MCF 10A (cell line): ENCODE data around the gene DLX3. TPM values are rescaled to one million over a fixed set of nuclear protein-coding genes. Genes with fewer than 3 reads are reported as not detected.

Experiments
- BruUV-seq: library from RNA; stranded (reverse); fragments of 400-500 nt; replicated peaks from 2 replicates; lab custom pipeline; 2021; lab: Mats Ljungman, UMichigan
- CTCF ChIA-PET: fragments of 300-600 bp; sonication (Branson Sonifier 250); formaldehyde crosslinking; extraction: SDS; loops from one replicate; lab custom pipeline; 2021; ENCODE audit warnings: antibody characterized with exemption, inconsistent platforms; lab: Yijun Ruan, JAX
- POLR2A ChIA-PET: fragments of 300-600, 350-650 bp; sonication (Branson Sonifier 250); formaldehyde crosslinking; extraction: SDS; loops from one replicate; lab custom pipeline; 2020; ENCODE audit warnings: antibody characterized with exemption, inconsistent platforms; lab: Yijun Ruan, JAX
- DNase-seq: peaks from one replicate; pipeline ENCODE4 v3.0.0-alpha.2; 2018; ENCODE audit not compliant: unreplicated experiment
- H3K27ac Mint-ChIP-seq: one replicate; pipeline ENCODE4 v1.8.0; 2022; ENCODE audit warnings: mild to moderate bottlenecking, low read depth, mixed read lengths; ENCODE audit not compliant: unreplicated experiment
- H3K27me3 Mint-ChIP-seq: one replicate; pipeline ENCODE4 v1.8.0; 2022; ENCODE audit warnings: mixed read lengths; ENCODE audit not compliant: insufficient read depth, unreplicated experiment
- H3K36me3 Mint-ChIP-seq: one replicate; pipeline ENCODE4 v1.8.0; 2022; ENCODE audit warnings: mild to moderate bottlenecking, moderate library complexity, mixed read lengths; ENCODE audit not compliant: insufficient read depth, unreplicated experiment
- H3K4me1 Mint-ChIP-seq: one replicate; pipeline ENCODE4 v1.8.0; 2022; ENCODE audit warnings: mixed read lengths; ENCODE audit not compliant: insufficient read depth, unreplicated experiment
- H3K4me3 Mint-ChIP-seq: one replicate; pipeline ENCODE4 v1.8.0; 2022; ENCODE audit warnings: mild to moderate bottlenecking, moderate library complexity, mixed read lengths; ENCODE audit not compliant: unreplicated experiment
- H3K9me3 Mint-ChIP-seq: one replicate; pipeline ENCODE4 v1.8.0; 2022; ENCODE audit warnings: mixed read lengths; ENCODE audit not compliant: unreplicated experiment
- intact Hi-C: fragments of 100-400 bp; cut with micrococcal nuclease; formaldehyde crosslinking; loops from 2 replicates; pipeline ENCODE4 v1.14.1; 2022
- total RNA-seq: library from RNA; stranded (reverse); gene quantifications from 2 replicates; pipeline ENCODE4 v1.2.3, GENCODE V29; 2022
- TF ChIP-seq, protein P1 (sequence below): fragments of 200-600 bp; IDR thresholded peaks from one replicate; pipeline ENCODE4 v1.8.0; 2022; ENCODE audit warnings: antibody characterized with exemption, mild to moderate bottlenecking; ENCODE audit not compliant: unreplicated experiment

Gene DLX3
- total RNA-seq, 1 experiment from 2014 or later: not detected

DNA sequence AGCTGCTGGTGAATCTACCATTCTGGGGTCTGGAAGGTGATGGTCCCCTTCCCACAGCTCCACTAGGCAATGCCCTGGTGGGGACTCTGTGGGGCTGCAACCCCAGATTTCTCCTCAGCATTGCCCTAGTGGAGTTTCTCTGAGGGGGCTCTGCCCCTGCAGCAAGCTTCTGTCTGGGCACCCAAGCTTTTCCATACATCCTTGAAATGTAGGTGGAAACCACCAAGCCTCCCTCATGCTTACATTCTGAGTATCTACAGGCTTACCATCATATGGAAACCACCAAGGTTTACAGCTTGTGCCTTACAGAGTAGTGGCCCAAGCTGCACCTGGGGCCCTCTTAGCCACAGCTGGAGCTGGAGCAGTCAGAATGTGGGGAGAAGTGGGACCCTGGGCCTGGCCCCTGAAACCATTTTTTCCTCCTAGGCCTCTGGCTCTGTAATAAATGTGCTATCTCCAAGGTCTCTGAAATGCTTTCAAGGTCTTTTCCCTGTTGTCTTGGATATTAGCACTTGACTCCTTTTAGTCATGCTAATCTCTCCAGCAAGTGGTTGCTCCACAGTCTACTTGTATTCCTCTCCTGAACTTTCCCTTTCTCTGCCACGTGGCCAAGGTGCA, 19.6 kb upstream of the DLX3 start:
- Mint-ChIP-seq H3K27me3 (peaks cover under 1% of the 10 kb centered on the region), H3K4me1 (no peaks in the 10 kb centered on the region), H3K27ac (no peak overlapping the region), H3K36me3 (no peaks in the 10 kb centered on the region), H3K4me3 (no peak overlapping the region), H3K9me3 (peaks cover 12% of the 10 kb centered on the region)
- TF ChIP-seq, protein P1, sequence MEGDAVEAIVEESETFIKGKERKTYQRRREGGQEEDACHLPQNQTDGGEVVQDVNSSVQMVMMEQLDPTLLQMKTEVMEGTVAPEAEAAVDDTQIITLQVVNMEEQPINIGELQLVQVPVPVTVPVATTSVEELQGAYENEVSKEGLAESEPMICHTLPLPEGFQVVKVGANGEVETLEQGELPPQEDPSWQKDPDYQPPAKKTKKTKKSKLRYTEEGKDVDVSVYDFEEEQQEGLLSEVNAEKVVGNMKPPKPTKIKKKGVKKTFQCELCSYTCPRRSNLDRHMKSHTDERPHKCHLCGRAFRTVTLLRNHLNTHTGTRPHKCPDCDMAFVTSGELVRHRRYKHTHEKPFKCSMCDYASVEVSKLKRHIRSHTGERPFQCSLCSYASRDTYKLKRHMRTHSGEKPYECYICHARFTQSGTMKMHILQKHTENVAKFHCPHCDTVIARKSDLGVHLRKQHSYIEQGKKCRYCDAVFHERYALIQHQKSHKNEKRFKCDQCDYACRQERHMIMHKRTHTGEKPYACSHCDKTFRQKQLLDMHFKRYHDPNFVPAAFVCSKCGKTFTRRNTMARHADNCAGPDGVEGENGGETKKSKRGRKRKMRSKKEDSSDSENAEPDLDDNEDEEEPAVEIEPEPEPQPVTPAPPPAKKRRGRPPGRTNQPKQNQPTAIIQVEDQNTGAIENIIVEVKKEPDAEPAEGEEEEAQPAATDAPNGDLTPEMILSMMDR: no peak
- DNase-seq: no peak
- intact Hi-C loops: no loop called here
- CTCF ChIA-PET: interaction anchor here (0.9 to 1.9 kb wide), 4 partner anchors 11 to 79 kb away, joined by 4 to 10 read pairs (median 6); no protein-coding TSS in a partner anchor
- POLR2A ChIA-PET: interaction anchor here (1.0 kb wide), 1 partner anchor 13 kb away, joined by 3 read pairs; no protein-coding TSS in a partner anchor
- BruUV-seq: no TSS peak

DNA sequence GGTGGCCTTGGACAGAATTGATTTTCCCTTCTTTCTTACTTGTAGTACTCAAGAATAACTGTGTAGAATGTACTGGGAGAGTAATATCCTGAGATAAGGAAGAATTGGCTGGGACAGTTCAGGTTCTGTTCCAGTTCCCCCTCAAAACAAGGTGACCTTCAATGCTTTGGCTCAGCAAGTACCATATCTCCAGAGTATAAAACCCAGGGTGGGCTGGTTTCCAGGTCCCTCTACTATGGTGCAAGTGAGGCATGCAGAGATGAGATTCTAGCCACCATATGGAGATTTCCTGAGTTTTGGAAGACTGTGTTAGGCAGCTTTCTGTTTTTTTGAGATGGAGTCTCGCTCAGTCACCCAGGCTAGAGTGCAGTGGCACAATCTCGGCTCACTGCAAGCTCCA, 18.1 kb upstream of the DLX3 start:
- no peak overlapping the region for H3K27ac Mint-ChIP-seq
- ChIA-PET CTCF (no interaction called here), POLR2A (no interaction called here)
- peaks cover 19% of the 10 kb centered on the region for H3K9me3 Mint-ChIP-seq
- no peaks in the 10 kb centered on the region for H3K4me1 Mint-ChIP-seq
- H3K36me3 Mint-ChIP-seq: no peaks in the 10 kb centered on the region
- DNase-seq: no peak
- TF ChIP-seq, protein P1: no peak
- intact Hi-C loops: no loop called here
- H3K4me3 Mint-ChIP-seq: no peak overlapping the region
- no TSS peak for BruUV-seq
- peaks cover 15% of the 10 kb centered on the region for H3K27me3 Mint-ChIP-seq

GRCh38 chr17:50009282-50009681, 14.3 kb upstream of the DLX3 start:
- DNase-seq: no peak
- Mint-ChIP-seq H3K4me3 (no peak overlapping the region), H3K27ac (no peak overlapping the region), H3K27me3 (peaks cover 19% of the 10 kb centered on the region), H3K36me3 (no peaks in the 10 kb centered on the region), H3K9me3 (peaks cover 8% of the 10 kb centered on the region), H3K4me1 (no peaks in the 10 kb centered on the region)
- intact Hi-C loops: no loop called here
- ChIA-PET CTCF (interaction anchor here (0.9 to 2.3 kb wide), 3 partner anchors 11 to 131 kb away, joined by 3 to 24 read pairs (median 13); no protein-coding TSS in a partner anchor), POLR2A (no interaction called here)
- TF ChIP-seq, protein P1: no peak
- no TSS peak for BruUV-seq

- Mint-ChIP-seq H3K4me1 (no peaks in the 10 kb centered on the region), H3K27me3 (peaks cover 50% of the 10 kb centered on the region), H3K4me3 (no peak overlapping the region), H3K27ac (no peak overlapping the region), H3K36me3 (peaks cover 5% of the 10 kb centered on the region), H3K9me3 (peaks cover 4% of the 10 kb centered on the region)
- BruUV-seq: no TSS peak
- intact Hi-C loops: no loop called here
- ChIA-PET CTCF (interaction anchor here (0.6 to 1.1 kb wide), 3 partner anchors 90 to 867 kb away, joined by 3 to 5 read pairs (median 3); no protein-coding TSS in a partner anchor), POLR2A (no interaction called here)
- TF ChIP-seq, protein P1: no peak
- no peak for DNase-seq
Measured at GRCh38 chr17:50003911-50004310, 8.9 kb upstream of the DLX3 start.
